GM21390 (cell line): ENCODE data around the gene ZCCHC14.
"Not testable (repeated sequence)": the region's sequence is repeated elsewhere in the genome, so short reads cannot be mapped to it uniquely, and the experiment has no call there.

Source experiments
- ATAC-seq: cut with Tn5 transposase; IDR thresholded peaks from one replicate; pipeline ENCODE4 v1.9.1; 2021; ENCODE audit not compliant: unreplicated experiment

ZCCHC14 gene

GRCh38 chr16:87412371-87412995 is 80.3 kb downstream of the ZCCHC14 start:
- ATAC-seq: no peak

- ATAC-seq: no peak
These were observed 81.2 kb downstream of the ZCCHC14 start for GRCh38 chr16:87411375-87412271.

GRCh38 chr16:87410968-87411367 is 81.9 kb downstream of the ZCCHC14 start:
- ATAC-seq: no peak

GRCh38 chr16:87410530-87410929 is 82.3 kb downstream of the ZCCHC14 start:
- ATAC-seq: no peak

GRCh38 chr16:87409781-87410180 is 83.0 kb downstream of the ZCCHC14 start:
- ATAC-seq: no peak

- no peak for ATAC-seq
These were observed 83.7 kb downstream of the ZCCHC14 start for GRCh38 chr16:87409153-87409552.

- ATAC-seq: no peak
These were observed 85.2 kb downstream of the ZCCHC14 start for GRCh38 chr16:87407511-87408112.

GRCh38 chr16:87406495-87407088 is 86.2 kb downstream of the ZCCHC14 start:
- no peak for ATAC-seq

GRCh38 chr16:87404764-87405625 is 87.8 kb downstream of the ZCCHC14 start:
- no peak for ATAC-seq

- no peak for ATAC-seq
These were observed 97.5 kb downstream of the ZCCHC14 start for GRCh38 chr16:87395181-87395842.

GRCh38 chr16:87393680-87394055 is 99.2 kb downstream of the ZCCHC14 start:
- no peak for ATAC-seq

- no peak for ATAC-seq
These were observed 99.8 kb downstream of the ZCCHC14 start for GRCh38 chr16:87392821-87393679.

- peak; percentile 60 for ATAC-seq
These were observed 100.6 kb downstream of the ZCCHC14 start, which contains the start of gene MAP1LC3B for GRCh38 chr16:87391950-87392820. Gene MAP1LC3B (plus strand): TSS chr16:87392336. CDS start chr16:87392428, 92 bp downstream.

GRCh38 chr16:87391324-87391949 is 101.4 kb downstream of the ZCCHC14 start:
- ATAC-seq: peak; percentile 14

- no peak for ATAC-seq
These were observed 102.0 kb downstream of the ZCCHC14 start for GRCh38 chr16:87390641-87391323.

GRCh38 chr16:87389914-87390313 is 102.9 kb downstream of the ZCCHC14 start:
- not testable (repeated sequence) for ATAC-seq

GRCh38 chr16:87389245-87389644 is 103.6 kb downstream of the ZCCHC14 start:
- ATAC-seq: no peak
